Nephron progenitor cell (in vitro differentiated cells): ENCODE measurements around the gene HK3.

Experiments used
- DNase-seq: peaks from one replicate; pipeline ENCODE4 v3.0.0; 2021
- H3K27ac Mint-ChIP-seq: 2 replicates; pipeline ENCODE4 v1.8.0; 2021; ENCODE audit warnings: mild to moderate bottlenecking, moderate library complexity, mixed read lengths
- H3K27me3 Mint-ChIP-seq: 2 replicates; pipeline ENCODE4 v1.8.0; 2021; ENCODE audit warnings: mild to moderate bottlenecking, low read depth, mixed read lengths; ENCODE audit not compliant: poor library complexity
- H3K36me3 Mint-ChIP-seq: 2 replicates; pipeline ENCODE4 v1.8.0; 2021; ENCODE audit warnings: low read depth, mixed read lengths
- H3K4me1 Mint-ChIP-seq: 2 replicates; pipeline ENCODE4 v1.8.0; 2021; ENCODE audit warnings: mixed read lengths
- H3K4me3 Mint-ChIP-seq: 2 replicates; pipeline ENCODE4 v1.8.0; 2021; ENCODE audit warnings: mild to moderate bottlenecking, moderate library complexity, mixed read lengths
- H3K9me3 Mint-ChIP-seq: 2 replicates; pipeline ENCODE4 v1.8.0; 2021; ENCODE audit warnings: mild to moderate bottlenecking, moderate library complexity, mixed read lengths
- CTCF ChIP-seq: fragments of 200-600 bp; sonication (generic); IDR thresholded peaks from 2 replicates; pipeline ENCODE4 v1.5.0; 2021; ENCODE audit warnings: antibody characterized with exemption

The HK3 gene

GRCh38 chr5:176870110-176870591, 29.0 kb downstream of the HK3 start:
- TF ChIP-seq CTCF: peak; percentile 49
- no peak overlapping the region for H3K4me3 Mint-ChIP-seq
- H3K9me3 Mint-ChIP-seq: no peaks in the 10 kb centered on the region
- peak; percentile 72 for DNase-seq
- no peaks in the 10 kb centered on the region for H3K36me3 Mint-ChIP-seq
- peaks cover 36% of the 10 kb centered on the region for H3K27me3 Mint-ChIP-seq
- H3K27ac Mint-ChIP-seq: no peak overlapping the region
- H3K4me1 Mint-ChIP-seq: peaks cover 42% of the 10 kb centered on the region

- Mint-ChIP-seq H3K27ac (no peak overlapping the region), H3K9me3 (no peaks in the 10 kb centered on the region), H3K4me3 (no peak overlapping the region), H3K4me1 (peaks cover 38% of the 10 kb centered on the region), H3K27me3 (peaks cover 36% of the 10 kb centered on the region), H3K36me3 (no peaks in the 10 kb centered on the region)
- TF ChIP-seq CTCF: no peak
- DNase-seq: no peak
These were observed 29.5 kb downstream of the HK3 start for GRCh38 chr5:176869501-176870109.

DNA sequence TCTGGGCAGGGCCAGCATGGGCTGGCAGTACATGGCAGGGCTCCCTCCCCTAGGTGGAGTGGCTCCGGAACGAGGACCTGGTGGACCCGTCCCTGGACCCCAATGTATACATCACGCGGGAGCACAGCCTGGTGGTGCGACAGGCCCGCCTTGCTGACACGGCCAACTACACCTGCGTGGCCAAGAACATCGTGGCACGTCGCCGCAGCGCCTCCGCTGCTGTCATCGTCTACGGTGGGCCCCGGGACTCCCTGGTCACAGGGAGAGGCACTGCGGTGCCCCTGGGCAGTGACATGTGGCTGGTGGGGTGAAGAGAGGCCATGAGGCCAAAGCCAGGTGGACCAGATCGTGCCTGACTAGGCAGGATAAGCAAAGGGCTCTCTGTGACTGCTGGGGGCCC, 30.4 kb downstream of the HK3 start:
- Mint-ChIP-seq H3K27ac (no peak overlapping the region), H3K36me3 (no peaks in the 10 kb centered on the region)
- no peak for TF ChIP-seq CTCF

DNA sequence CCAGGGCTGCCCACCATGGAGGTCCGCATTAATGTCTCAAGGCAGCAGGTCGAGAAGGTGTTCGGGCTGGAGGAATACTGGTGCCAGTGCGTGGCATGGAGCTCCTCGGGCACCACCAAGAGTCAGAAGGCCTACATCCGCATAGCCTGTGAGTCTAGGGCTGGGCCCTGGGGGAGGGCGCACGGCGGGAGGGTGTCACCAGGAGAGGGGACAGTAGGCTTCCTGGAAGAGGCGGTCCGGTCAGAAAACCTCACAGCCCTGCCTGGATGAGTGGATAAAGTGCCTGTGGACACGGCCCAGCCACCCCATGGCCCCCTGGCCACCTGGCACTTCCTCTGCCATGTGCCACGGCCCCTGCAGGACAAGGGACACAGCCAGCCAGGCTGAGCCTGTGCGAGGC, 31.0 kb downstream of the HK3 start:
- Mint-ChIP-seq H3K9me3 (no peaks in the 10 kb centered on the region), H3K36me3 (no peaks in the 10 kb centered on the region), H3K27ac (no peak overlapping the region), H3K27me3 (peaks cover 42% of the 10 kb centered on the region), H3K4me3 (no peak overlapping the region), H3K4me1 (peaks cover 41% of the 10 kb centered on the region)
- TF ChIP-seq CTCF: no peak
- DNase-seq: no peak

More for the DNA sequence above, 30.4 kb downstream of the HK3 start:
- Mint-ChIP-seq H3K9me3 (no peaks in the 10 kb centered on the region), H3K4me3 (no peak overlapping the region), H3K27me3 (peaks cover 42% of the 10 kb centered on the region), H3K4me1 (peaks cover 41% of the 10 kb centered on the region)
- no peak for DNase-seq

- Mint-ChIP-seq H3K4me3 (peak overlapping the region; percentile 30), H3K27ac (no peak overlapping the region), H3K27me3 (peaks cover 44% of the 10 kb centered on the region), H3K9me3 (no peaks in the 10 kb centered on the region), H3K4me1 (peaks cover 49% of the 10 kb centered on the region), H3K36me3 (no peaks in the 10 kb centered on the region)
- DNase-seq: no peak
- no peak for TF ChIP-seq CTCF
These were observed 32.3 kb downstream of the HK3 start for GRCh38 chr5:176866707-176867310.

DNA sequence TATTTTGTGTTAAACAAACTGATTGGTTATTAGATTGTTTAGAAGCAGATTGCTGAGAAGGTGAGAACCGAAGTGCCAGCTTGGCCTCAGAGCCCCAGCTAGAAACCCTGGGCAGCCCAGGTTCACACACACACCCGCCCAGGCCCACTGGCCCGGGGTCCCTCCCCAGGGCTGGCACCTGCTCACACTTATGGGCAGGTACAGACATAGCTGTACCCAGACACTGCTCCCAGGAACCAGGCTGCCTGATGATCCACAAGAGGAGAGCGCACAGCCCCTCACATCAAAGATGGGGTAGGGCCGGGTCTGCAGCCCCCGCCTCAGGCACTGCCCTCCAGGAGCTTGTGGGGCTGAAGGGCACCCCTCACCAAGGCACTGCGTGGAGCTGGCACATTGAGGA, 33.2 kb downstream of the HK3 start:
- Mint-ChIP-seq H3K27ac (no peak overlapping the region), H3K4me3 (no peak overlapping the region), H3K36me3 (no peaks in the 10 kb centered on the region), H3K4me1 (peaks cover 49% of the 10 kb centered on the region), H3K27me3 (peaks cover 44% of the 10 kb centered on the region), H3K9me3 (no peaks in the 10 kb centered on the region)
- TF ChIP-seq CTCF: no peak
- DNase-seq: no peak
